Stimulated activated effector memory CD8-positive, alpha-beta T cell treated with anti-CD3 and anti-CD28 coated beads, Interleukin-12 subunit alpha, Interleukin-12 subunit beta, amount 100 ng/mL, for 72 hours (primary cell): ENCODE data around the gene TMEM181.

Experiments used
- ATAC-seq: fragments of 150-1000 bp; cut with Tn5 transposase; 2 replicates; pipeline ENCODE4 v1.10.0; 2021
- DNase-seq, 2 donors: peaks; one replicate each; pipeline ENCODE4 v3.0.0; 2021 to 2022; ENCODE audit warnings: low spot score in 2 of 2
- H3K27ac Mint-ChIP-seq: one replicate; pipeline ENCODE4 v1.8.0; 2022; ENCODE audit warnings: mild to moderate bottlenecking, mixed read lengths
- H3K36me3 Mint-ChIP-seq: one replicate; pipeline ENCODE4 v1.8.0; 2022; ENCODE audit warnings: mild to moderate bottlenecking, mixed read lengths
- H3K4me1 Mint-ChIP-seq: one replicate; pipeline ENCODE4 v1.8.0; 2022; ENCODE audit warnings: mixed read lengths
- H3K4me3 Mint-ChIP-seq: one replicate; pipeline ENCODE4 v1.8.0; 2022; ENCODE audit warnings: mild to moderate bottlenecking, mixed read lengths
- H3K9me3 Mint-ChIP-seq: one replicate; pipeline ENCODE4 v1.8.0; 2022; ENCODE audit warnings: mixed read lengths

TMEM181 gene

GRCh38 chr6:158566207-158566818 lies 6.4 kb downstream of the TMEM181 start:
- Mint-ChIP-seq H3K4me1 (peaks cover 79% of the 10 kb centered on the region), H3K27ac (peak overlapping the region; percentile 89), H3K4me3 (peak overlapping the region; percentile 64)

GRCh38 chr6:158567152-158567551 lies 7.3 kb downstream of the TMEM181 start:
- no peaks in the 10 kb centered on the region for H3K9me3 Mint-ChIP-seq
- peak overlapping the region; percentile 89 for H3K27ac Mint-ChIP-seq
- no peak for ATAC-seq
- no peak for DNase-seq
- peaks cover 77% of the 10 kb centered on the region for H3K4me1 Mint-ChIP-seq
- H3K4me3 Mint-ChIP-seq, result peak overlapping the region; percentile 64
- H3K36me3 Mint-ChIP-seq, result peaks cover 29% of the 10 kb centered on the region

More at GRCh38 chr6:158566207-158566818, 6.4 kb downstream of the TMEM181 start:
- H3K36me3 Mint-ChIP-seq, result peaks cover 26% of the 10 kb centered on the region
- ATAC-seq (no peak), DNase-seq (no peak)
- H3K9me3 Mint-ChIP-seq, result no peaks in the 10 kb centered on the region

- ATAC-seq, result peak; percentile 29
- no peaks in the 10 kb centered on the region for H3K9me3 Mint-ChIP-seq
- peak overlapping the region; percentile 89 for H3K27ac Mint-ChIP-seq
- peak in 1 of 2 donors; percentile 58 for DNase-seq
- H3K4me3 Mint-ChIP-seq, result peak overlapping the region; percentile 64
- H3K36me3 Mint-ChIP-seq, result peaks cover 34% of the 10 kb centered on the region
- peaks cover 78% of the 10 kb centered on the region for H3K4me1 Mint-ChIP-seq
Observed at GRCh38 chr6:158567871-158568401, 8.0 kb downstream of the TMEM181 start.

DNA sequence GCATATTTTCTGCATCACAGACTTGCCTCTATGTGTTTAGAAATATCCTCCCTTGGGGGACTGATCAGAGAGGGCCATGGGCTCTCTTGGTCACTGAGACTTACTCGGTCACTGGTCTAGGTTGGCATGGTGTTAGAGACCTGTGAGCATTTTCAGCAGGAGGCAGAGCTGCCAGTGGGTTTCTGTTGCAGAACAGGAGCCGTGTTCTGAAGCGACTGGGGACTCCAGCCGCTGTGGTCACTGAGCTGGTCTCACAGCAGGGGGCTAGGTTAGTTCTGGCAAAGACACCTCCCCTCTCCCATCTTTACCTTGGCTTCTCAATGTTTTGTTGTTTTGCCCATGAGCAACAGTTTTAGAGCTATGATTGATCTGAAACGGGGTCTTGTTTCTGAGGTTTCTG lies 8.7 kb downstream of the TMEM181 start:
- H3K9me3 Mint-ChIP-seq, result no peaks in the 10 kb centered on the region
- H3K27ac Mint-ChIP-seq, result peak overlapping the region; percentile 89
- H3K4me1 Mint-ChIP-seq, result peaks cover 82% of the 10 kb centered on the region
- peaks cover 40% of the 10 kb centered on the region for H3K36me3 Mint-ChIP-seq
- H3K4me3 Mint-ChIP-seq, result peak overlapping the region; percentile 64
- ATAC-seq (no peak), DNase-seq (no peak)

DNA sequence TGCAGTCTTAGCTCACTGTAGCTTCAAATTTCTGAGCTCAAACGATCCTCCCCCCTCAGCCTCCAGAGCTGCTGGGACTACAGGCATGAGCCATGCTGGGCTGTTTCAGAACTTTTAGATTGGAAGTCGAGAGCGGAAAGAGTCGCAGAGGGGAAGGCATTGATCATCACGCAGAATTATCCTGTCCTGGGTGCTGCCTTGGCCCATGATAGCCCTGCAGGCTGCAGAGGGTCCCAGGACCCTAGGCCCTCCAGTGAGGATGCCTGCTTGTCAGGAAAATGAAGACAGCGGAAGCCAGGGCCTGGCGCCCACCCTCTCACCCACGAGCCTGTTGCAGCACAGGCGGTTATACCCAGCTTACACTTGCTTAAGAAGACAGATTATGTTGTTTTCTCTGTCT lies 9.1 kb downstream of the TMEM181 start:
- Mint-ChIP-seq H3K27ac (peak overlapping the region; percentile 89), H3K4me1 (peaks cover 81% of the 10 kb centered on the region), H3K4me3 (peak overlapping the region; percentile 64), H3K9me3 (no peaks in the 10 kb centered on the region), H3K36me3 (peaks cover 45% of the 10 kb centered on the region)
- ATAC-seq (no peak), DNase-seq (no peak)

DNA sequence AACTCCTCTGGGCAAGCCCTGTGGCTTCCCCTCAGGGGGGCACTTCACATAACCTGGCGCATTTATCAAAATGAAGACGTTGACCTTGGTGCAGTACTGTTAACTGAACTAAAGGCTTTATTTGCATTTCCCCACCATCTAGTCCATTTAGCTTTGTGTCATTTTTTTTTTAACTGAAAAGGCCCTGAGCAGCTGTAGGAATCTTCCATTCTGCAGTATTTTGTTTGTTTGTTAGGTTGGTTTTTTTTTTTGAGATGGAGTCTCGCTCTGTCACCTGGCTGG lies 10.7 kb downstream of the TMEM181 start:
- Mint-ChIP-seq H3K9me3 (no peaks in the 10 kb centered on the region), H3K36me3 (peaks cover 51% of the 10 kb centered on the region), H3K4me3 (no peak overlapping the region), H3K4me1 (peaks cover 81% of the 10 kb centered on the region), H3K27ac (peak overlapping the region; percentile 34)
- DNase-seq (no peak), ATAC-seq (no peak)

DNA sequence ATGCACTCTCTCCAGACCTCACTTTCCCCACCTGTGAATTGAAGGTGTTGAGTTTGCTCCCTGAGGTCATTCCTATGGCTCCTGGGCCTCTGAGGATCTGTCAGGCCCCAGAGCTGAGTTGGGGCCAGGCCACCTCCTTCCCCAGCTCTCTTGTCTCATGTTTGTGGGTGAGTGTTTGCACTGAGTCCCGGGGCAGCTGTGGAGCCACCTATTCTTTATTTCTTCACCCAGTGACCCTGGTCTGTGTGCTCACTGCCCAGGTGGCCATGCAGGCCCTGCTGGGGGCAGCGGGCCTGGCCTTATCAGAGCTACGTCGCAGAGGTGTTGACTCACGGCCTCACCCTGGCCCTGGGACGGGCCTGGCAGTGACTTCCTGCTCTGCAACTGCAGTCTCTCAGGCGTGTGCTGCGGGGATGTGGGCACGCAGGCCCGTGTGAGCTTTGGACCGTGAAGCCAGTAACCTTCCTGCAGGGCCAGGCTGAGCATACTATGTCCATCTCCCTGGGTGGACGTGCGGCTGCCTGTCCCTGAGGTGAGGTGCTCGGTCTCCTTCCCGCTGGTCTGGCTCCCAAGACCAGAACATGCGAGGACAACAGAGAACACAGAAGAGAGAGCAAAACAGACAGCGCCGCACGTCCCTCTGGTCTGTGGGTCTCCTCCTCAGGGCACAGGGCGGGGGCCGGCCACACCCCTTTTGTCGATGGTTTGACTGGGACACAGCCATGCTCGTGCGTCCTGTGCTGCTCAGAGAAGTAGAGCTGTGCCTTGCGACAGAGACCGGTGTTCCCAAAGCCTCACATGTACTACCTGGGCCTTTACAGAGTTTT lies 12.1 kb downstream of the TMEM181 start:
- peak overlapping the region; percentile 94 for H3K27ac Mint-ChIP-seq
- peak overlapping the region; percentile 70 for H3K4me3 Mint-ChIP-seq
- DNase-seq, result no peak

DNA sequence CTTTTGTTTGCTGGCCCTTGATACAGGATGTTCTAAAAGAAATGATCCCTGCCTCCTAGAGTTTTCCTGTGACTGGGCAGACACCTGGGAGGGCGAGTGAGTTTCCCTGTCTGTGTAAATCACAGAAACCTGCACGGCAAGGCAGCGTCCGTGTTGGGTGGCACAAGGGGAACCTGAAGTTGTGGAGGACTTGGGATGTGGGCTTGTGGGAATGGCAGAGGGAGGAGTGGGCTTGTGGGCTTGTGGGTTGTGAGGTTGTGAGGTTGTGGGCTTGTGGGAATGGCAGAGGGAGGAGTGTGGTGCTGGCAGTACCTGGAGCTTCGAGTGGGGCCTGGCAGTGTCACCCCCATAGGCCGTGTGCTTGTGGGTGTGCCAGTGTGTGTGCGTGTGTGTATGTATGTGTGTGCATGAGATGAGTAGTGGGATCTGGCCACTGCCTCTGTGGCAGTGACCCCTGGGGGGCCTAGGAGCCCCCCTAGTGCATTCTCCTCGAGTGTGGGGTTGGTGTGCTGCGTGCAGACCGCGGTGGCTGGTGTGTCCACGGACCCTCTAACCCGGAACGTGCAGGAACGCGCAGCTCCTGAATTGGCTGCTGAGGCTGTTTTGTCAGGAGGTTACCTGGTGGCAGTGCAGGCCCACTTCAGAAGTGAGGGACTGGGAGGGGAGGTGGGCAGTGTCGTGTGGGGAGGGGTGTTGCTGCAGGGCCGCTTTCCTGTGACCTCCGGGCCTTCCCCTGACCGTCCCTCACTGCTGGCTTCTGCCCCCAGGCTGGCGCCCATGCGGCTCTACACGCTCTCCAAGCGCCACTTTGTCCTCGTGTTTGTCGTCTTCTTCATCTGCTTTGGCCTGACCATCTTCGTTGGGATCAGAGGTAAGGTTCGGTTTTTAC lies 13.0 kb downstream of the TMEM181 start:
- DNase-seq, result no peak
- no peak for ATAC-seq
- Mint-ChIP-seq H3K27ac (peak overlapping the region; percentile 94), H3K4me1 (peaks cover 81% of the 10 kb centered on the region), H3K9me3 (no peaks in the 10 kb centered on the region), H3K4me3 (peak overlapping the region; percentile 70), H3K36me3 (peaks cover 49% of the 10 kb centered on the region)

More for the DNA sequence above, 12.1 kb downstream of the TMEM181 start:
- peak; percentile 88 for ATAC-seq
- H3K36me3 Mint-ChIP-seq, result peaks cover 41% of the 10 kb centered on the region
- no peaks in the 10 kb centered on the region for H3K9me3 Mint-ChIP-seq
- H3K4me1 Mint-ChIP-seq, result peaks cover 81% of the 10 kb centered on the region

GRCh38 chr6:158573542-158573931 lies 13.6 kb downstream of the TMEM181 start:
- peak overlapping the region; percentile 23 for H3K4me3 Mint-ChIP-seq
- H3K4me1 Mint-ChIP-seq, result peaks cover 75% of the 10 kb centered on the region
- H3K9me3 Mint-ChIP-seq, result no peaks in the 10 kb centered on the region
- ATAC-seq (no peak), DNase-seq (no peak)
- peaks cover 52% of the 10 kb centered on the region for H3K36me3 Mint-ChIP-seq
- H3K27ac Mint-ChIP-seq, result peak overlapping the region; percentile 94

DNA sequence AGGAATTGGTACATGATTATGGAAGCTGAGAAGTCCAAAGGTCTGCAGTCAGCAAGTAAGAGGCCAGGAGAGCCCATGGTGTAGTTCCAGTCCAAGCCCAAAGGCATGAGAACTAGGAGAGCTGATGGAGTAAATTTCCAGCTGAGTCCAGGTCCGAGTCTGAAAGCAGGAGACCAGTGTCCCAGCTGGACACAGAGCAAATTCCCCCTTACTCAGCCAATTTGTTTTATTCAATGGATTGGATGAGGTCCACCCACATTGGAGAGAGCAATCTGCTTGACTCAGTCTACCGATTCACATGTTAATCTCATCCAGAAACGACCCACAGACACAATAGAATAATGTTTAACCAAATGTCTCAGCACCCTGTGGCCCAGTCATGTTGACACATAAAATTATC lies 14.9 kb downstream of the TMEM181 start:
- no peak overlapping the region for H3K4me3 Mint-ChIP-seq
- ATAC-seq (no peak), DNase-seq (no peak)
- H3K4me1 Mint-ChIP-seq, result peaks cover 73% of the 10 kb centered on the region
- peaks cover 52% of the 10 kb centered on the region for H3K36me3 Mint-ChIP-seq
- H3K27ac Mint-ChIP-seq, result peak overlapping the region; percentile 12
- no peaks in the 10 kb centered on the region for H3K9me3 Mint-ChIP-seq

DNA sequence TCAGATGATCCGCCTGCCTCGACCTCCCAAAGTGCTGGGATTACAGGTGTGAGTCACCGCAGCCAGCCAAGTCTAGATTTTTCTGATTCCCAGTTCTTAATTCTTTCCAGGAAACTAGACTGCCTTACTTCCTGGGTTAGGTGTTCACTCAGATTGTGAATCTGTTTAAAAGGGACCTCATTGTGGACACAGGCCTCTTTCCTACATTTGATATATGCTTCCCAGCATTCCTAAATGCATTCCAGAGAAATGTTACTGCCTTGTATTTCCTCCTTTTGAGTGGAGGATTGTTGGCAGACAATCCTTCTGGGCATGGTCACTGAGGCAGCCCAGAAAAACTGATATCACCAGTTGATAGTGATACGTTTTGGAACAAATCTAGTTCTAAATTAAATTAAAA lies 15.7 kb downstream of the TMEM181 start:
- DNase-seq, result no peak
- Mint-ChIP-seq H3K36me3 (peaks cover 55% of the 10 kb centered on the region), H3K4me1 (peaks cover 73% of the 10 kb centered on the region), H3K27ac (peak overlapping the region; percentile 63), H3K9me3 (no peaks in the 10 kb centered on the region), H3K4me3 (no peak overlapping the region)
- no peak for ATAC-seq

- ATAC-seq, result no peak
- H3K27ac Mint-ChIP-seq, result peak overlapping the region; percentile 62
- DNase-seq, result no peak
- no peaks in the 10 kb centered on the region for H3K9me3 Mint-ChIP-seq
- no peak overlapping the region for H3K4me3 Mint-ChIP-seq
- peaks cover 94% of the 10 kb centered on the region for H3K36me3 Mint-ChIP-seq
- H3K4me1 Mint-ChIP-seq, result peaks cover 13% of the 10 kb centered on the region
Observed at GRCh38 chr6:158584236-158584651, 24.4 kb downstream of the TMEM181 start.

- Mint-ChIP-seq H3K36me3 (peaks cover 100% of the 10 kb centered on the region), H3K4me1 (peaks cover 16% of the 10 kb centered on the region), H3K4me3 (no peak overlapping the region), H3K27ac (no peak overlapping the region), H3K9me3 (no peaks in the 10 kb centered on the region)
- no peak for ATAC-seq
- DNase-seq, result no peak
Observed at GRCh38 chr6:158586652-158587051, 26.8 kb downstream of the TMEM181 start.

GRCh38 chr6:158589366-158589765 lies 29.5 kb downstream of the TMEM181 start:
- peak overlapping the region; percentile 84 for H3K27ac Mint-ChIP-seq
- no peak for ATAC-seq
- peaks cover 100% of the 10 kb centered on the region for H3K36me3 Mint-ChIP-seq

More at GRCh38 chr6:158589366-158589765, 29.5 kb downstream of the TMEM181 start:
- peaks cover 11% of the 10 kb centered on the region for H3K4me1 Mint-ChIP-seq
- no peak for DNase-seq
- H3K4me3 Mint-ChIP-seq, result no peak overlapping the region
- no peaks in the 10 kb centered on the region for H3K9me3 Mint-ChIP-seq
